Smooth muscle cell (in vitro differentiated cells): Measurements from ENCODE around the gene ARV1. TPM values are rescaled to one million over a fixed set of nuclear protein-coding genes. Genes with fewer than 3 reads are reported as not detected.
"Not testable (repeated sequence)": the region's sequence is repeated elsewhere in the genome, so short reads cannot be mapped to it uniquely, and the experiment has no call there.

Experiments used
- DNase-seq: peaks from one replicate; lab custom pipeline; 2025; ENCODE audit not compliant: unreplicated experiment; lab: John Stamatoyannopoulos, UW
- H2AFZ ChIP-seq: fragments of 200-600 bp; sonication (generic); 2 replicates; pipeline ENCODE4 v1.6.0; 2016; ENCODE audit warnings: antibody characterized with exemption, low read depth, mild to moderate bottlenecking
- H3F3A ChIP-seq: fragments of 200-600 bp; sonication (generic); 2 replicates; pipeline ENCODE4 v1.6.0; 2017; ENCODE audit warnings: antibody characterized with exemption, low read depth
- H3K27ac ChIP-seq: fragments of 200-600 bp; sonication (generic); 2 replicates; pipeline ENCODE4 v1.5.1; 2016; ENCODE audit warnings: low read depth, mild to moderate bottlenecking
- H3K27me3 ChIP-seq: fragments of 200-600 bp; sonication (generic); 2 replicates; pipeline ENCODE4 v1.6.1; 2016; ENCODE audit warnings: low read depth, mild to moderate bottlenecking
- H3K36me3 ChIP-seq: fragments of 200-600 bp; sonication (generic); 2 replicates; pipeline ENCODE4 v1.5.1; 2016; ENCODE audit warnings: low read depth
- H3K4me1 ChIP-seq: fragments of 200-600 bp; sonication (generic); 2 replicates; pipeline ENCODE4 v1.5.1; 2016; ENCODE audit warnings: low read depth
- H3K4me2 ChIP-seq: fragments of 200-600 bp; sonication (generic); 2 replicates; pipeline ENCODE4 v1.6.0; 2016; ENCODE audit warnings: mild to moderate bottlenecking
- H3K4me3 ChIP-seq: fragments of 200-600 bp; sonication (generic); 2 replicates; pipeline ENCODE4 v1.5.1; 2016; ENCODE audit warnings: mild to moderate bottlenecking
- H3K79me2 ChIP-seq: fragments of 200-600 bp; sonication (generic); 2 replicates; pipeline ENCODE4 v1.6.0; 2016; ENCODE audit warnings: low read depth, mild to moderate bottlenecking
- H3K9ac ChIP-seq: fragments of 200-600 bp; sonication (generic); 2 replicates; pipeline ENCODE4 v1.6.0; 2016; ENCODE audit warnings: low read depth
- H3K9me3 ChIP-seq: fragments of 200-600 bp; sonication (generic); replicated peaks from 2 replicates; pipeline ENCODE4 v1.5.1; 2016; ENCODE audit warnings: low read depth
- H4K20me1 ChIP-seq: fragments of 200-600 bp; sonication (generic); 2 replicates; pipeline ENCODE4 v1.6.0; 2016; ENCODE audit warnings: low read depth
- WGBS: methylation state at CpG from one replicate; pipeline ENCODE4 v1.1.7; 2016; ENCODE audit warnings: low lambda C conversion rate; 5-methylcytosine and 5-hydroxymethylcytosine counted together
- polyA plus RNA-seq: library from polyadenylated mRNA; unstranded; fragments of >200 nt; fragmentation: Nextera tagmentation; extraction: Ambion mirVana; gene quantifications from 2 replicates; pipeline ENCODE4 v1.2.1, GENCODE V29; 2016
- total RNA-seq: library from RNA; depleted of rRNA; stranded (reverse); fragments of >200 nt; gene quantifications from 2 replicates; pipeline ENCODE4 v1.2.3, GENCODE V29; 2014
- TF ChIP-seq, protein P1 (sequence below): fragments of 200-600 bp; sonication (generic); IDR thresholded peaks from 2 replicates; pipeline ENCODE4 v1.5.1; 2017; ENCODE audit warnings: borderline replicate concordance, mild to moderate bottlenecking, antibody characterized with exemption; ENCODE audit not compliant: insufficient read depth, poor library complexity, severe bottlenecking

ARV1 gene
- total and polyA plus RNA-seq, 2 experiments from 2014 or later: 7.4 to 12.5 TPM

DNA sequence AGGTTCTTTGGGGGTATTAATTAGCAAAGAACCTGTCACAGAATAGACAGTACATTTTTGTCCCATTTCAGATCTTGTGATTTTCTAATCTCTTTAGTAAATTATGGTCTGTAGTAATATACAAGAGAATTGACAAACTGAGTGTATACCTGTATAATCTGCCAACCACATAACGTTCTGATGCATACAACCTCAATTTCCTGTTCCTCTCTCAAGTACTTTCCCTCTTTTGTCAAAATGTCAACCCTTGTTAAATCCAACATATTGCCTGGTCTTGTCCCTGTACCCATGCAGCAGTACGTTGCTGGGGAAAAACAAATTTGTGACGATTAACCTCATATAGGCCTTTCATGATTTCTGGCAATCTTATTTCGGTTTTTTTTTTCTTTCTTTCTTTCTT, 1.1 kb downstream of the ARV1 start:
- Histone ChIP-seq H3K9me3 (no peaks in the 10 kb centered on the region), H3K9ac (no peak overlapping the region), H3F3A (no peaks in the 10 kb centered on the region), H3K4me1 (peaks cover 11% of the 10 kb centered on the region), H4K20me1 (no peaks in the 10 kb centered on the region), H3K79me2 (peaks cover 13% of the 10 kb centered on the region), H3K4me3 (peak overlapping the region; percentile 75), H3K27me3 (no peaks in the 10 kb centered on the region), H3K4me2 (peak overlapping the region; percentile 93), H3K36me3 (no peaks in the 10 kb centered on the region), H3K27ac (no peak overlapping the region), H2AFZ (peak overlapping the region; percentile 60)
- 91% methylated on average over 4 of the region's 4 CpGs for WGBS
- no peak for DNase-seq
- TF ChIP-seq, protein P1, sequence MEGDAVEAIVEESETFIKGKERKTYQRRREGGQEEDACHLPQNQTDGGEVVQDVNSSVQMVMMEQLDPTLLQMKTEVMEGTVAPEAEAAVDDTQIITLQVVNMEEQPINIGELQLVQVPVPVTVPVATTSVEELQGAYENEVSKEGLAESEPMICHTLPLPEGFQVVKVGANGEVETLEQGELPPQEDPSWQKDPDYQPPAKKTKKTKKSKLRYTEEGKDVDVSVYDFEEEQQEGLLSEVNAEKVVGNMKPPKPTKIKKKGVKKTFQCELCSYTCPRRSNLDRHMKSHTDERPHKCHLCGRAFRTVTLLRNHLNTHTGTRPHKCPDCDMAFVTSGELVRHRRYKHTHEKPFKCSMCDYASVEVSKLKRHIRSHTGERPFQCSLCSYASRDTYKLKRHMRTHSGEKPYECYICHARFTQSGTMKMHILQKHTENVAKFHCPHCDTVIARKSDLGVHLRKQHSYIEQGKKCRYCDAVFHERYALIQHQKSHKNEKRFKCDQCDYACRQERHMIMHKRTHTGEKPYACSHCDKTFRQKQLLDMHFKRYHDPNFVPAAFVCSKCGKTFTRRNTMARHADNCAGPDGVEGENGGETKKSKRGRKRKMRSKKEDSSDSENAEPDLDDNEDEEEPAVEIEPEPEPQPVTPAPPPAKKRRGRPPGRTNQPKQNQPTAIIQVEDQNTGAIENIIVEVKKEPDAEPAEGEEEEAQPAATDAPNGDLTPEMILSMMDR: no peak

DNA sequence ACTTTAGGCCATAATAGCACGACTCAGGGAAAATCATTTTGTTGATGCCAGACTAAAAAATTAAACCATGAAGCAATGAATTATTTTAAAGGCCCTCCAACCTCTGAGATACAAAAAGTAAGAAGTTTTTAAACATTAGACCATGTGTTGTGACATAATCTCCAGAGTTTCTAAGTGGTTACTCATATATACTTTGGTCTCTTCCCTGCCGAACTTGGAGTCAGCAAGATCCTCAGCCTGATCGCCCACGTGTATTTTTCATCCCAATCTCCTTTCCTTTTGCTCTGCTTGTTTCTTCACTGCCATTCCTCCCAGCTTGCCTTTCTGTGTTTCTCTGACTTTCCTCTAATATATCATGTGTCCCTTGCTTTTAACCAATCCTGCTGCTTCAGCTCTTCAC, 3.8 kb downstream of the ARV1 start:
- no peak for DNase-seq
- peak overlapping the region; percentile 24 for H3K4me2 ChIP-seq

DNA sequence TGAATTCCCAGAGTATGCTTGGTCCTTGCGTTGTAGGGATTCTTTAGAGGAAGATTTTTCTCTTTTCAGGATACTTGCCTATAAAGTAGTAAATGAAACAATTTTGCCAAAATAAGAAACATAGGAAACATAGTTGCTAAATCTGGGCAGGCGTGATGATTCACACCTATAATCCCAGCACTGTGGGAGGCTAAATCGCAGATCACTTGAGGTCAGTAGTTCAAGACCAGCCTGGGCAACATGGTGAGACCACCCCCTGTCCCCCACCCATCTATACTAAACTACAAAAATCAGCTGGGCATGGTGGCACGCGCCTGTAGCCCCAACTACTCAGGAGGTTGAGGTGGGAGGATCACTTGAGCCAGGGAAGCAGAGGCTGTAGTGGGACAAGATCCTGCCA, 4.9 kb downstream of the ARV1 start:
- no peaks in the 10 kb centered on the region for H3K36me3 ChIP-seq
- H4K20me1 ChIP-seq: peaks cover 4% of the 10 kb centered on the region
- H3K4me3 ChIP-seq: no peak overlapping the region
- no peak overlapping the region for H3K9ac ChIP-seq
- H3K4me1 ChIP-seq: peaks cover 6% of the 10 kb centered on the region
- H3K9me3 ChIP-seq: no peaks in the 10 kb centered on the region
- TF ChIP-seq, protein P1: no peak
- peaks cover 3% of the 10 kb centered on the region for H3F3A ChIP-seq
- peaks cover 19% of the 10 kb centered on the region for H3K79me2 ChIP-seq
- no peak for DNase-seq
- H3K27me3 ChIP-seq: no peaks in the 10 kb centered on the region
- WGBS: 85% methylated on average over 5 of the region's 5 CpGs
- no peak overlapping the region for H2AFZ ChIP-seq
- H3K4me2 ChIP-seq: no peak overlapping the region
- H3K27ac ChIP-seq: no peak overlapping the region

More for the DNA sequence above, 3.8 kb downstream of the ARV1 start:
- H3K4me1 ChIP-seq: peaks cover 8% of the 10 kb centered on the region
- no peak overlapping the region for H3K4me3 ChIP-seq
- 46% methylated on average over 4 of the region's 4 CpGs for WGBS
- peaks cover 3% of the 10 kb centered on the region for H3F3A ChIP-seq
- no peak overlapping the region for H3K9ac ChIP-seq
- no peaks in the 10 kb centered on the region for H3K9me3 ChIP-seq
- H4K20me1 ChIP-seq: peaks cover 4% of the 10 kb centered on the region
- TF ChIP-seq, protein P1: no peak
- no peaks in the 10 kb centered on the region for H3K27me3 ChIP-seq
- no peaks in the 10 kb centered on the region for H3K36me3 ChIP-seq
- peak overlapping the region; percentile 39 for H3K27ac ChIP-seq
- no peak overlapping the region for H2AFZ ChIP-seq
- H3K79me2 ChIP-seq: peaks cover 13% of the 10 kb centered on the region

DNA sequence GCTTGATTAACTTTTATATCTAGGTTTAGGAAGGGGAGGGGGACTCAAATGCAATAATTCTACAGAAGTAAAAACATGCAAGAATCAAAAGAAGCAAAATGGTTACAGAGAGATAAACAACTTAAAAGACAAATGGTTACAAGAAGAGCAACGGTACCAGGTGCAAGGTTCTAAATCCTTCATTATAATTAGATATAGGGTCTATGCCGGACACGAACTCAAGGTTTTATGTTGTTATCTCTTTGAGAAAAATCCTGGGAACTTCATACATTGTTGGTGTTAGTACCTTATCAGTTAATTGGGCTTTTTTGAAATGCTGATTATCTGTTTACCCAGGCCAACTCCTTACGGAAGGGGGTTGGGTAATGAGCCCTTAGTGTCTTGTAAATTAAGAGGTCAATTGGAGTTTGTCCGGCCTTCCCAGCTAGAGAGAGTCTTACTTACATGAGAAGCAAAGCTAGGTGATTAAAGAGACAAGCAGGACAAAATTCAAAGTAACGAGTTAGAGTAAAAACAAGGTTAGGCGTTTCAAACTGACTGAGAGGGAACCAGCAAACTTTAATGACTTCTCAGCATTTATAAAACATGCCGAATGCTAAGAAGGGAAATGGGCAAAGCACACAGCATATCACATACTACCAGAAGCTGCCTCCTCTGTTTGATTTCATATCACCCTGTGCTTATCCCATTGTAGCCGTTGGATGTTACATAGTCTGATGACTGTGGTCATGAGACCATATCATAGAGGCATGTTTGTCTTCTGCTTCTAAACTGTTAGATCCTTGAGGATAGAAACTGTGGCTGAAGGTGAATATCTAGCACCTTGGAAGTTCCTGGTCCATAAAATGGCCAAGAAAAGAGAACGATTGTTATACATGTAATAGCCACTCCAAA, 6.0 kb downstream of the ARV1 start:
- DNase-seq, H3K27me3 ChIP-seq, H4K20me1 ChIP-seq, H3K36me3 ChIP-seq, H3K4me3 ChIP-seq, H3K9me3 ChIP-seq, H3K4me2 ChIP-seq, H3K4me1 ChIP-seq, H3K9ac ChIP-seq, H3F3A ChIP-seq, H3K27ac ChIP-seq, H2AFZ ChIP-seq: not testable (repeated sequence)
- WGBS: 61% methylated on average over 10 of the region's 10 CpGs
- peaks cover 14% of the 10 kb centered on the region for H3K79me2 ChIP-seq
